AG09319 (cell line): Measurements from ENCODE around the gene FAM124A.

Experiments used
- DNase-seq: peaks from one replicate; pipeline ENCODE4 v3.0.0-alpha.2; 2010; ENCODE audit warnings: low read depth; ENCODE audit errors: extremely low read depth
- TF ChIP-seq, protein P1 (sequence below): IDR thresholded peaks from 2 replicates; pipeline ENCODE4 v1.5.1; 2011; ENCODE audit warnings: low read depth, mild to moderate bottlenecking, inconsistent platforms, low read length, moderate library complexity

The FAM124A gene

DNA sequence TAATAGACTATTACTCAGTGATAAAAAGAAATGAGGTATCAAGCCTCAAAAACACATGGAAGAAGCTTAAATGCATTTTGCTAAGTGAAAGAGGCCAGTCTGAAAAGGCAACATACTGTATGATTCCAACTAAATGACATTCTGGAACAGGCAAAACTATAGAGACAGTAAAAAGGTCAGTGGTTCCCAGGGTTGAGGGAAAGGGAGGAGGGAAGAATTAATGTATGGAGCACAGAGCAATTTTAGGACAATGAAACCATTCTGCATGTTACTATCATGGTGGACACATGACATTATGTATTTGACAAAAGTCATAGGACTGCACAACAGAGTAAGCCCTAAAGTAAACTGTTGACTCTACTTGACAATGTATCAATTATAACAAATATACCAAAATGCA lies 111.6 kb downstream of the FAM124A start:
- TF ChIP-seq, protein P1, sequence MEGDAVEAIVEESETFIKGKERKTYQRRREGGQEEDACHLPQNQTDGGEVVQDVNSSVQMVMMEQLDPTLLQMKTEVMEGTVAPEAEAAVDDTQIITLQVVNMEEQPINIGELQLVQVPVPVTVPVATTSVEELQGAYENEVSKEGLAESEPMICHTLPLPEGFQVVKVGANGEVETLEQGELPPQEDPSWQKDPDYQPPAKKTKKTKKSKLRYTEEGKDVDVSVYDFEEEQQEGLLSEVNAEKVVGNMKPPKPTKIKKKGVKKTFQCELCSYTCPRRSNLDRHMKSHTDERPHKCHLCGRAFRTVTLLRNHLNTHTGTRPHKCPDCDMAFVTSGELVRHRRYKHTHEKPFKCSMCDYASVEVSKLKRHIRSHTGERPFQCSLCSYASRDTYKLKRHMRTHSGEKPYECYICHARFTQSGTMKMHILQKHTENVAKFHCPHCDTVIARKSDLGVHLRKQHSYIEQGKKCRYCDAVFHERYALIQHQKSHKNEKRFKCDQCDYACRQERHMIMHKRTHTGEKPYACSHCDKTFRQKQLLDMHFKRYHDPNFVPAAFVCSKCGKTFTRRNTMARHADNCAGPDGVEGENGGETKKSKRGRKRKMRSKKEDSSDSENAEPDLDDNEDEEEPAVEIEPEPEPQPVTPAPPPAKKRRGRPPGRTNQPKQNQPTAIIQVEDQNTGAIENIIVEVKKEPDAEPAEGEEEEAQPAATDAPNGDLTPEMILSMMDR = no peak
- no peak for DNase-seq
